ENCODE data around the gene TNS3. TPM values are rescaled to one million over a fixed set of nuclear protein-coding genes. Genes with fewer than 3 reads are reported as not detected.

Gene TNS3
- polyA plus RNA-seq, 3 donors = 5.2 to 30.3 (median 7.9) TPM

GRCh38 chr7:47402941-47403866 lies 178.7 kb downstream of the TNS3 start:
- TF ChIP-seq, protein P1, sequence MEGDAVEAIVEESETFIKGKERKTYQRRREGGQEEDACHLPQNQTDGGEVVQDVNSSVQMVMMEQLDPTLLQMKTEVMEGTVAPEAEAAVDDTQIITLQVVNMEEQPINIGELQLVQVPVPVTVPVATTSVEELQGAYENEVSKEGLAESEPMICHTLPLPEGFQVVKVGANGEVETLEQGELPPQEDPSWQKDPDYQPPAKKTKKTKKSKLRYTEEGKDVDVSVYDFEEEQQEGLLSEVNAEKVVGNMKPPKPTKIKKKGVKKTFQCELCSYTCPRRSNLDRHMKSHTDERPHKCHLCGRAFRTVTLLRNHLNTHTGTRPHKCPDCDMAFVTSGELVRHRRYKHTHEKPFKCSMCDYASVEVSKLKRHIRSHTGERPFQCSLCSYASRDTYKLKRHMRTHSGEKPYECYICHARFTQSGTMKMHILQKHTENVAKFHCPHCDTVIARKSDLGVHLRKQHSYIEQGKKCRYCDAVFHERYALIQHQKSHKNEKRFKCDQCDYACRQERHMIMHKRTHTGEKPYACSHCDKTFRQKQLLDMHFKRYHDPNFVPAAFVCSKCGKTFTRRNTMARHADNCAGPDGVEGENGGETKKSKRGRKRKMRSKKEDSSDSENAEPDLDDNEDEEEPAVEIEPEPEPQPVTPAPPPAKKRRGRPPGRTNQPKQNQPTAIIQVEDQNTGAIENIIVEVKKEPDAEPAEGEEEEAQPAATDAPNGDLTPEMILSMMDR (IDR thresholded peaks at IDR 0.05) = no peak
- Mint-ChIP-seq H3K27me3 (ENCODE audit: low read depth in 3 of 3) (peaks cover 0 to 2% (median 0%) of the 10 kb centered on the region in 3 donors), H3K4me3 (no peak overlapping the region), H3K27ac (peak overlapping the region in 2 of 7 donors; percentile 27 to 68), H3K36me3 (peaks cover 79 to 97% of the 10 kb centered on the region in 2 donors), H3K4me1 (no peaks in the 10 kb centered on the region), H3K9me3 (peaks cover 0 to 2% (median 0%) of the 10 kb centered on the region in 7 donors)
- H2AFZ ChIP-seq (ENCODE audit: insufficient read depth, low read depth, low read length, poor library complexity, severe bottlenecking) = no peak overlapping the region
- H3K27me3 ChIP-seq (ENCODE audit: control insufficient read depth in 2 of 2, insufficient read depth in 2 of 2, low read length in 2 of 2) = no peaks in the 10 kb centered on the region
- peaks cover 73 to 99% of the 10 kb centered on the region in 2 donors for H3K36me3 ChIP-seq (replicated peaks in 1 of 2; ENCODE audit: control insufficient read depth in 1 of 2, insufficient read depth in 2 of 2, low read length in 2 of 2)
- H3K79me2 ChIP-seq (ENCODE audit: insufficient read depth, low read length) = no peaks in the 10 kb centered on the region
- no peak for DNase-seq
- H3K9me3 ChIP-seq (replicated peaks in 1 of 2; ENCODE audit: control insufficient read depth in 1 of 2, insufficient read depth in 1 of 2, low read length in 2 of 2) = no peaks in the 10 kb centered on the region
- peaks cover 45% of the 10 kb centered on the region for H4K20me1 ChIP-seq (ENCODE audit: insufficient read depth, low read length)
- peak overlapping the region in 1 of 2 donors; percentile 16 for H3K27ac ChIP-seq (ENCODE audit: low read depth in 1 of 2, low read length in 2 of 2)
- H3K4me1 ChIP-seq (ENCODE audit: control insufficient read depth in 1 of 2, insufficient read depth in 2 of 2, low read length in 2 of 2) = no peaks in the 10 kb centered on the region
- no peak overlapping the region for H3K4me3 ChIP-seq (replicated peaks in 1 of 3; ENCODE audit: low read depth in 2 of 3, low read length in 3 of 3)
- H3K4me2 ChIP-seq (replicated peaks; ENCODE audit: extremely low read depth, low read length, poor library complexity, severe bottlenecking) = no peak overlapping the region
- H3K9ac ChIP-seq (ENCODE audit: insufficient read depth, low read length, poor library complexity, severe bottlenecking) = no peak overlapping the region
- whole genome bisulfite sequencing (ENCODE audit: insufficient coverage) = 100% methylated on average over 7 of the region's 15 CpGs
- intact Hi-C loops (cut with micrococcal nuclease) = no loop called here

DNA sequence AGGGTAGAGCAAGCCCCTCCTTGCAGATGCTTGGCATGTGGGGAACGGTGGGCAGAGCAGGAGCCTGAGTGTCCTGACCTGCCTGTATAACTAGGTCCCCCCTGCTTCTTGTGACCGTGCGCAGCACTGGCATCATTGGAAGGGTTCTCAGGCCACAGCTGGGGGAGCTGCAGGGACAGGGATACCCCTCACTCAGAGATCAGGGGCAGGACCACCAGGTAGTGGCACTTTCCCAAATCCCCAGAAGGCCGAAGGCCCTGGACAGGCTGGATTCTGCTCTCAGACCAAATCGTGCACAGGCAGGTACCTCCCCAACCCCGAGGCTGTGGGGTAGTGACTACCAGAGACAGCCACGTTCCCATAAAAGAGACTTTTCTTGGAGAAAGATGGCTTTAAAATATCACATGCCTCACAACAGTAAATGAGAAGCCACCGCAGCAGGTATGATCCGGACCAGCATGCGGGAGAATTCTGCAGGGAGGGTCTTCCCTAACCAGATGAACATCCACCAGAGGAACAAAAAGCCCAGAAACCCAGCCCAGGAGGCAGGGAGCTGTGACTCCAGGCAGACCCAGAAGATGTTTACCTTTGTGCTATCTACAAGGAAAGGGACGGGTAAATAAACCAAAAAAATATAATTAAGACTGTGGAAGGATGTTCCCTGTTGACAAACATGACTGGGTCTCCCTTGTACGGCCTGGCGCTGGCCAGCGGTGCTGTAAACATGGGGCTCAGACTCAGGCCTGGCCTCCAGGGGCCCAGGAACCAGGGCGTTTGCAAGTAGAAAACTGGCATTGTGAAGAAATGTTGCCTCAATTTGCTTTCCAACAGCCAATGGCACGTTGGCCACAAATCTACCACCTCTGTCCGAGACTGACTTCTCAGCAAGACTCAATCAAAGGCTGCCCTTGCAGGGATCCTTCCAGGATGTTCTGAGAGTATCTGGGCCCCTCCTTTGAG lies 180.0 kb downstream of the TNS3 start:
- intact Hi-C loops (cut with micrococcal nuclease) = no loop called here
- no peaks in the 10 kb centered on the region for H3K27me3 ChIP-seq (ENCODE audit: control insufficient read depth in 2 of 2, insufficient read depth in 2 of 2, low read length in 2 of 2)
- peaks cover 64 to 99% of the 10 kb centered on the region in 2 donors for H3K36me3 ChIP-seq (replicated peaks in 1 of 2; ENCODE audit: control insufficient read depth in 1 of 2, insufficient read depth in 2 of 2, low read length in 2 of 2)
- H3K4me3 ChIP-seq (replicated peaks in 1 of 3; ENCODE audit: low read depth in 2 of 3, low read length in 3 of 3) = no peak overlapping the region
- peaks cover 36% of the 10 kb centered on the region for H4K20me1 ChIP-seq (ENCODE audit: insufficient read depth, low read length)
- TF ChIP-seq, protein P1 (IDR thresholded peaks at IDR 0.05) = no peak
- peaks cover 0 to 2% (median 0%) of the 10 kb centered on the region in 7 donors for H3K9me3 Mint-ChIP-seq
- peak overlapping the region in 4 of 7 donors; percentile 45 to 73 (median 58) for H3K27ac Mint-ChIP-seq
- H3K4me3 Mint-ChIP-seq = no peak overlapping the region
- WGBS (ENCODE audit: insufficient coverage) = 98% methylated on average over 13 of the region's 17 CpGs
- H2AFZ ChIP-seq (ENCODE audit: insufficient read depth, low read depth, low read length, poor library complexity, severe bottlenecking) = no peak overlapping the region
- no peak overlapping the region for H3K4me2 ChIP-seq (replicated peaks; ENCODE audit: extremely low read depth, low read length, poor library complexity, severe bottlenecking)
- peaks cover 77 to 96% of the 10 kb centered on the region in 2 donors for H3K36me3 Mint-ChIP-seq
- no peaks in the 10 kb centered on the region for H3K79me2 ChIP-seq (ENCODE audit: insufficient read depth, low read length)
- no peak overlapping the region for H3K9ac ChIP-seq (ENCODE audit: insufficient read depth, low read length, poor library complexity, severe bottlenecking)
- H3K4me1 Mint-ChIP-seq = no peaks in the 10 kb centered on the region
- H3K27me3 Mint-ChIP-seq (ENCODE audit: low read depth in 3 of 3) = no peaks in the 10 kb centered on the region
- H3K4me1 ChIP-seq (ENCODE audit: control insufficient read depth in 1 of 2, insufficient read depth in 2 of 2, low read length in 2 of 2) = no peaks in the 10 kb centered on the region
- no peak overlapping the region for H3K27ac ChIP-seq (ENCODE audit: low read depth in 1 of 2, low read length in 2 of 2)
- no peaks in the 10 kb centered on the region for H3K9me3 ChIP-seq (replicated peaks in 1 of 2; ENCODE audit: control insufficient read depth in 1 of 2, insufficient read depth in 1 of 2, low read length in 2 of 2)
- DNase-seq = no peak

Data from CD14-positive monocyte (primary cell).